ENCODE measurements around the gene CCDC71L. TPM values are rescaled to one million over a fixed set of nuclear protein-coding genes. Genes with fewer than 3 reads are reported as not detected.
A peak's percentile ranks its signal among the peaks of the same experiment; 100 is the strongest.

The CCDC71L gene
- total and polyA plus RNA-seq, 2 experiments from 2014 or later = 14.8 to 24.3 TPM

GRCh38 chr7:106664343-106664742 lies 3.4 kb upstream of the CCDC71L start:
- no peak overlapping the region for H3K4me2 ChIP-seq
- H3K4me3 ChIP-seq = no peak overlapping the region
- no peak for DNase-seq (ENCODE audit: low spot score)
- no peak overlapping the region for H3K27ac ChIP-seq
- WGBS (ENCODE audit: low lambda C conversion rate, missing lambda C conversion rate) = 93% methylated on average over 3 of the region's 3 CpGs
- no peaks in the 10 kb centered on the region for H3K4me1 ChIP-seq (ENCODE audit: insufficient read depth)
- H3K9me3 ChIP-seq (ENCODE audit: low read depth) = no peaks in the 10 kb centered on the region
- H3K9me2 ChIP-seq (replicated peaks; ENCODE audit: insufficient read depth) = no peaks in the 10 kb centered on the region
- no peak overlapping the region for H2AFZ ChIP-seq
- H3K27me3 ChIP-seq = no peaks in the 10 kb centered on the region
- H4K20me1 ChIP-seq (ENCODE audit: insufficient read depth, poor library complexity, severe bottlenecking) = no peaks in the 10 kb centered on the region
- H3K36me3 ChIP-seq (replicated peaks; ENCODE audit: insufficient read depth, low read depth) = no peaks in the 10 kb centered on the region
- TF ChIP-seq CTCF (IDR thresholded peaks at IDR 0.05; ENCODE audit: poor library complexity) = no peak
- TF ChIP-seq EZH2 (IDR thresholded peaks at IDR 0.05; ENCODE audit: borderline replicate concordance) = no peak
- TF ChIP-seq EZH2phosphoT487 (IDR thresholded peaks at IDR 0.05; ENCODE audit: low read depth, severe bottlenecking, unreplicated experiment) = no peak
- H3K79me2 ChIP-seq = no peaks in the 10 kb centered on the region

- Histone ChIP-seq H3K9me3 (ENCODE audit: low read depth) (no peaks in the 10 kb centered on the region), H2AFZ (peak overlapping the region; percentile 96), H3K4me1 (ENCODE audit: insufficient read depth) (peaks cover 23% of the 10 kb centered on the region), H3K27ac (peak overlapping the region; percentile 89), H4K20me1 (ENCODE audit: insufficient read depth, poor library complexity, severe bottlenecking) (no peaks in the 10 kb centered on the region), H3K4me3 (peak overlapping the region; percentile 74), H3K9me2 (replicated peaks; ENCODE audit: insufficient read depth) (no peaks in the 10 kb centered on the region), H3K4me2 (peak overlapping the region; percentile 82), H3K79me2 (peaks cover 17% of the 10 kb centered on the region), H3K27me3 (no peaks in the 10 kb centered on the region), H3K36me3 (replicated peaks; ENCODE audit: insufficient read depth, low read depth) (no peaks in the 10 kb centered on the region)
- peak; percentile 90 for DNase-seq (ENCODE audit: low spot score)
- WGBS (ENCODE audit: low lambda C conversion rate, missing lambda C conversion rate) = 2% methylated on average over 54 of the region's 101 CpGs
- TF ChIP-seq CTCF (IDR thresholded peaks at IDR 0.05; ENCODE audit: poor library complexity) (peak; percentile 75), EZH2phosphoT487 (IDR thresholded peaks at IDR 0.05; ENCODE audit: low read depth, severe bottlenecking, unreplicated experiment) (no peak), EZH2 (IDR thresholded peaks at IDR 0.05; ENCODE audit: borderline replicate concordance) (no peak)
Measured at GRCh38 chr7:106659963-106660861, 746 bp downstream of the CCDC71L start.

- WGBS (ENCODE audit: low lambda C conversion rate, missing lambda C conversion rate) = 19% methylated on average over 12 of the region's 12 CpGs
Measured at GRCh38 chr7:106659166-106659962, 1.6 kb downstream of the CCDC71L start.

More at GRCh38 chr7:106659166-106659962, 1.6 kb downstream of the CCDC71L start:
- Histone ChIP-seq H3K79me2 (peaks cover 17% of the 10 kb centered on the region), H3K36me3 (replicated peaks; ENCODE audit: insufficient read depth, low read depth) (no peaks in the 10 kb centered on the region), H3K4me3 (peak overlapping the region; percentile 74), H2AFZ (peak overlapping the region; percentile 62), H4K20me1 (ENCODE audit: insufficient read depth, poor library complexity, severe bottlenecking) (no peaks in the 10 kb centered on the region), H3K27me3 (no peaks in the 10 kb centered on the region), H3K9me3 (ENCODE audit: low read depth) (no peaks in the 10 kb centered on the region), H3K4me1 (ENCODE audit: insufficient read depth) (peaks cover 23% of the 10 kb centered on the region), H3K9me2 (replicated peaks; ENCODE audit: insufficient read depth) (no peaks in the 10 kb centered on the region), H3K27ac (peak overlapping the region; percentile 89), H3K4me2 (peak overlapping the region; percentile 82)
- no peak for DNase-seq (ENCODE audit: low spot score)
- TF ChIP-seq EZH2 (IDR thresholded peaks at IDR 0.05; ENCODE audit: borderline replicate concordance) (no peak), EZH2phosphoT487 (IDR thresholded peaks at IDR 0.05; ENCODE audit: low read depth, severe bottlenecking, unreplicated experiment) (no peak), CTCF (IDR thresholded peaks at IDR 0.05; ENCODE audit: poor library complexity) (no peak)

All from hepatocyte (in vitro differentiated cells).